Keratinocyte (primary cell): ENCODE measurements around the gene ARHGAP10.

Experiments used
- EZH2 ChIP-seq: IDR thresholded peaks from one replicate; pipeline ENCODE4 v1.6.1; 2012; ENCODE audit warnings: inconsistent platforms, mild to moderate bottlenecking, low read length, moderate library complexity
- TF ChIP-seq, protein P1 (sequence below), 3 experiments: IDR thresholded peaks in 1 of 3; conservative IDR thresholded peaks in 1 of 3; optimal IDR thresholded peaks in 1 of 3; 2 replicates in 2 of 3; 3 replicates in 1 of 3; pipeline versions ENCODE3 to v1.5.1; 2011; ENCODE audit warnings: low read length in 3 of 3, mild to moderate bottlenecking in 3 of 3, moderate library complexity in 2 of 3, control low read depth in 1 of 3, inconsistent platforms in 1 of 3; ENCODE audit not compliant: insufficient read depth in 2 of 3; ENCODE audit errors: extremely low read depth in 1 of 3

GRCh38 chr4:147733716-147734344 is 1.9 kb downstream of the ARHGAP10 start:
- TF ChIP-seq, protein P1, sequence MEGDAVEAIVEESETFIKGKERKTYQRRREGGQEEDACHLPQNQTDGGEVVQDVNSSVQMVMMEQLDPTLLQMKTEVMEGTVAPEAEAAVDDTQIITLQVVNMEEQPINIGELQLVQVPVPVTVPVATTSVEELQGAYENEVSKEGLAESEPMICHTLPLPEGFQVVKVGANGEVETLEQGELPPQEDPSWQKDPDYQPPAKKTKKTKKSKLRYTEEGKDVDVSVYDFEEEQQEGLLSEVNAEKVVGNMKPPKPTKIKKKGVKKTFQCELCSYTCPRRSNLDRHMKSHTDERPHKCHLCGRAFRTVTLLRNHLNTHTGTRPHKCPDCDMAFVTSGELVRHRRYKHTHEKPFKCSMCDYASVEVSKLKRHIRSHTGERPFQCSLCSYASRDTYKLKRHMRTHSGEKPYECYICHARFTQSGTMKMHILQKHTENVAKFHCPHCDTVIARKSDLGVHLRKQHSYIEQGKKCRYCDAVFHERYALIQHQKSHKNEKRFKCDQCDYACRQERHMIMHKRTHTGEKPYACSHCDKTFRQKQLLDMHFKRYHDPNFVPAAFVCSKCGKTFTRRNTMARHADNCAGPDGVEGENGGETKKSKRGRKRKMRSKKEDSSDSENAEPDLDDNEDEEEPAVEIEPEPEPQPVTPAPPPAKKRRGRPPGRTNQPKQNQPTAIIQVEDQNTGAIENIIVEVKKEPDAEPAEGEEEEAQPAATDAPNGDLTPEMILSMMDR (optimal IDR thresholded peaks at IDR 0.05 in 1 of 3, IDR thresholded peaks at IDR 0.05 in 1 of 3, conservative IDR thresholded peaks at IDR 0.05 in 1 of 3; ENCODE audit: extremely low read depth in 1 of 3, insufficient read depth in 2 of 3, low read length in 3 of 3), result peak in 1 of 3 experiments; percentile 28
- no peak for TF ChIP-seq EZH2
